NCI-H1436 treated with DMSO at 0.1 percent for 48 hours (cell line): ENCODE data around the gene ZNF267.
"Not testable (repeated sequence)": the region's sequence is repeated elsewhere in the genome, so short reads cannot be mapped to it uniquely, and the experiment has no call there.

ENCODE experiments used
- DNase-seq: peaks from one replicate; lab custom pipeline; 2025; lab: John Stamatoyannopoulos, UW

ZNF267 gene

DNA sequence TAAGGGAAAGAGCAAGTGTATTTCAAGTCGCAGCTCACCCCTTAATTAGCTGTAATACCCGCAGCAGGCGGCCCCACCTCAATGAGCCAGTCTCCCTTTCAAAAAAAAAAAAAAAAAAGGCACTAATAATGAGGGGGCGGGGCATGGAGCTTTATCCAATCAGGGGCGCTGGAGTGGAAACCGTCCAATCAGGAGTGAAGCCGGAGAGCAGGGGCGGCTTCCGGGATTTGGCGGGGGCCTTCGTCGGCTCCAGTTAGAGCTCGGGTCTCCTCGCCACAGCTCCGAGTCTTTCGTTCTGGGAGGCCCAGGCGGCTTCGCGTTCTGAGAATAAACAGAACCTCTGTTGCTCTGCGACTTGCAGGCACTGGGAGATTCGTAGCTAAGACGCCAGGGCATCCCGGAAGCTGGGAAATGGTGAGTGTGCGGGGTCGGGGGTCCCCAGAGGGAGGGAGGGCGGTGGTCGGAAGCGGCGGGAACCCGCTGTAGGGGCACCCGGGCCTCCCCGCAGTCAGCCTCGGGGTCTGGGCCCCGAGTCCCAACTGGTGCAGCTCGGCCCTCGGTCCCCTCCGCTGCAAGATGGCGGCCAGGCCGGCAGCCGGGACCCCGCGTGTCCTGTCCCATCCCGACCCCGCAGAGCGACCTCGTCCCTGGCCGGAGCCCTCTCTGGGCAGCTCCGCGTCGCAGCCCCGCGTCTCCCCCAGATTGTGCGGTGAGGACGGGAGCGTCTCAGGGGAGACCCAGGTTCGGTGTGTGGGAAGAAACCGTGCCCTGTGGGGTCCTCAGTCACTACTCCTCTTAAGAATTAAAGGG, at the start of gene ZNF267:
Gene ZNF267 (plus strand): TSS at position 252 of the 810 bp plus-strand sequence. CDS start 160 bp downstream, at position 412.
- DNase-seq, result peak; percentile 80

DNA sequence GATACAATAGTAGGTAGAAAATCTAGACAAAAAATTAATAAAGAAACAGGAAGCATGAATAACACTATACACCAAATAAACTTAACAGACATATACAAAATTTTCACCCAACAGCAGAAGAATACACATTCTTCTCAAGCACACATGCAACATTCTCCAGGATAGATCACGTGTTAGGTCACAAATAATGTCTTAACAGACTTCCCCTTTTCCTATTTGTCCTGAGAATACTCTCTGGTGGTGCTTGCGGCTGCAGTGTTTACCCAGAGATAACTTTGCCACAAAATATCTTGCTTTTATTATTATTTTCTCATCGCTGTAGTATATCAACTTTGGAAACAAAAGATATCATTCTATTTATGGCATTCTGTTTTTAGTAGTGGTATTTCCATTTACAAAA, 40.6 kb upstream of the ZNF267 start:
- no peak for DNase-seq

DNA sequence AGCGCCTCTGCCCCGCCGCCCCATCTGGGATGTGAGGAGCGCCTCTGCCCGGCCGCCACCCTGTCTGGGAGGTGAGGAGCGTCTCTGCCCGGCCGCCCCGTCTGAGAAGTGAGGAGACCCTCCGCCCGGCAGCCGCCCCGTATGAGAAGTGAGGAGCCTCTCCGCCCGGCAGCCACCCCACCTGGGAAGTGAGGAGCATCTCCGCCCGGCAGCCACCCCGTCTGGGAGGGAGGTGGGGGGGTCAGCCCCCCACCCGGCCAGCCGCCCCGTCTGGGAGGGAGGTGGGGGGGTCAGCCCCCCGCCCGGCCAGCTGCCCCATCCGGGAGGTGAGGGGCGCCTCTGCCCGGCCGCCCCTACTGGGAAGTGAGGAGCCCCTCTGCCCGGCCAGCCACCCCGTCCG, 37.2 kb upstream of the ZNF267 start:
- not testable (repeated sequence) for DNase-seq

DNA sequence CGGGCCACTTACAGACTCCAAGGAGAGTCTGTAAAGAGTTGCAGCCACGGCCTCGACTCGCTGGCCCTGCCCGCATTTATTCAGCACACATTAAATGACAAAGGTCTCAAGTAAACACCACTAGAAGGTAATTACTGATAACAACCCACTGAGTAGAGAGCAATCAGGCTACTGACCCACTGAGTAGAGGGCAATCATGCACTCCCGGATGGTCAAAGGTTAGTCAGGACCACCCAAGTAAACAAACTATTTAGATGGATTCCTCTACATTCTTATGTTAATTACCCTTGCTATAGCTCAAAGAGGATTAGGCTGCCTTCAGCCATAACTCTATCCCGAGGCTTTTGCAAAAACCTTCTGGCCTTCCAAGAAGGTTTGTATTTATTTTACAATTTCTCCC, 30.7 kb upstream of the ZNF267 start:
- no peak for DNase-seq

DNA sequence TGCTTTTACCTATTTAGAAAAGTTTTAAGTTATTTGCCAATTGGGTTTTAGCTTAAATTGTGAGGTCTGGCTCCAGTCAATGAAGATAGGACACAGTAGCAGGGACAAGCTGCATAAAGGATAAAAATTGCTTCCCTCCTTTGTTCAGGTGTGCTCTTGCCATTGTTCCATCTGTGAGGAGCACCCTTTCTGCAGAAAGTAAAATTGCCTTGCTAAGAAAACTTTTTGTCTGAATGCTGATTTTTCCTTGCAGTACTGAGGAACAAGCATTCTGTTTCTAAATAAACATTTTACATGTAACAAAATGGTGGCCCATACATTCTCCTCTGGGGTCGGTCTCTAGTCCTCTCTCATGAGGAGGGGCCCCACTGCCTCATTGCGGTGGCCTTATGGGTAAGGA, 25.0 kb upstream of the ZNF267 start:
- DNase-seq, result not testable (repeated sequence)

DNA sequence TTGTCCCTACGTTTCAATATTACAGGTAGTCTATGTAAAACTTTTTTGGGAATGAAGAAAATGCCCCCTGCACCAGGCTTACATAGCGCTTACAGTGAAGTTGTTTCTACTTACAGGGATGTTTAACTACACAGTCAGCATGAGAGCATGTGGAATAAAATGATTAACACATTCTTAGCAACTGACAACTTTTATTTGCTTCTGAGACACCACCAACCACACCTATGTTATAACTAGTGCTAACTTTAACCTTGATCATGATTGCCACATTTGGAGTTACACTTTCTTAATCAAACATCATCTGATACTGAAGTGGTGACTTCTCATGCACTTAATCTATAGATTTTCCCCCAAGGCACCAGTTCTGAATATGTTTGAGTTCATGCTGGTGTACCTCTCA, 20.3 kb upstream of the ZNF267 start:
- DNase-seq, result no peak

DNA sequence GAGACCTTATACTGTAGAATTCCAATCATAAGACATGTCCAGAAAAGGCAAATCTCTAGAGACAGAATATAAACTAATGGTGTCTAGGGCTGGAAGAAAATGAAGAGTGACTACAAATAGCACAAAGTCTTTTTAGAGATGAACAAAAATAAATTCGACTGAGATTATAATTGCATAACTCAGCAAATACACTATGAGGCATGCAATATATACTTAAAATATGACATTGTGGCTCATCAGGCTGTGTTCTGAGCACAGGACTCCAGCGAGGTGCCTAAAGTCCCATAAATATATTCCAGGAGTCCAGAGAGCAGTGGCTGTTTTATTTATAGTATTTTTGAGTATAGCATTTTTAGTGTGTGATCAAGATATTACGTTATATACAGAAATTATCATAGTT, 13.1 kb upstream of the ZNF267 start:
- DNase-seq, result no peak

DNA sequence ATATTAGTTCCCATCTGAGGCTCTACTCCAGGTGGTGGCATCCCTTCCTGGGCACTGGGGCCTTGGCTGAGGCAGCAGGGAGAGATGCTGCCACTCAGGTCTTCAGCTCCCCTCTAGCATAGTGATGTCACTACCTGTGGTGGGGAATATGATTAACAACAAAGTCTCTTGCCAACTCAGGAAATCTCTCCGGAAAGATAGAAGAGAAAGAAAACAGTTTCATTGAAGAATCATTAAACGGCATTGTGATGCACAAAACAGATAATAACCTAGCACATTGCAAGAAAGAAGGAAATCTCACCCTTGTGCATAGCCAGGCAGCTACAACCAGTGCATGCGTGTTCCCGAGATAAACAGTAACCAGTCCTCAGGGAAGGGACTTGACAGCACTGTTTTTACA, 12.2 kb upstream of the ZNF267 start:
- no peak for DNase-seq

DNA sequence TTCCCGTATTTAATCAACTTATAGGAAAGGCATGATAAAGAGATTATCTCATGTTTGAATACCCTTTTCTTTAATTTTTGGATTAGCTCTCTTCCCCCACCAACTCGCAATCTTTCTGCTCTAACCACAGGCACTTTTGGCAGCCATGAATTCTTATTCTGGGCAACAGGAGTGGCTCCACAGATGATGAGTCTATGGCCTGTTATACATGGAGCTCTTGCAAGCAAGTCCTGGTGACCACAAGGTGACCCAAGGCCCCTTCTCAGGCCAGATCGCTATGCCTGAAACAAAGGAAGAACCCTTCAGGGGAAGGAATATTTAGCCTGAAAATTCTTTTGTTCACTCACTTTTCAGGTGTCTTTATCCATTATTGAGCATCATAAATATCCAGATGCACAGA, 10.8 kb upstream of the ZNF267 start:
- DNase-seq, result no peak

DNA sequence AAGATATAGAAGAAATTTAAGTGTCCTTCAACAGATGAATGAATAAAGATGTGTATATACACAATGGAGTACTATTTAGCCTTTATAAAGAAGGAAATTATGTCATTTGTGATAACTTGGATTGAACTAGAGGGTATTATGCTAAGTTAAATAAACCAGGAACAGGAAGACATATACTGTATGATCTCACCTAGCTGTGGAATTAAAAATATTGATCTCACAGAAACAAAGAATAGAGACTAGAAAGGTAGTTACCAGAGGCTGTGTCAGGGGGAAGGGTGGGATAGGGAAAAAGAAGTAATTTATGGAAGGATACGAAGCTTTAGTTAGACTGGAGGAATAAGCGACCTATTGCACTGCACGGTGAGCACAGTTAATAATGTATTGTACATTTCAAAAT, 5.4 kb upstream of the ZNF267 start:
- DNase-seq, result no peak

DNA sequence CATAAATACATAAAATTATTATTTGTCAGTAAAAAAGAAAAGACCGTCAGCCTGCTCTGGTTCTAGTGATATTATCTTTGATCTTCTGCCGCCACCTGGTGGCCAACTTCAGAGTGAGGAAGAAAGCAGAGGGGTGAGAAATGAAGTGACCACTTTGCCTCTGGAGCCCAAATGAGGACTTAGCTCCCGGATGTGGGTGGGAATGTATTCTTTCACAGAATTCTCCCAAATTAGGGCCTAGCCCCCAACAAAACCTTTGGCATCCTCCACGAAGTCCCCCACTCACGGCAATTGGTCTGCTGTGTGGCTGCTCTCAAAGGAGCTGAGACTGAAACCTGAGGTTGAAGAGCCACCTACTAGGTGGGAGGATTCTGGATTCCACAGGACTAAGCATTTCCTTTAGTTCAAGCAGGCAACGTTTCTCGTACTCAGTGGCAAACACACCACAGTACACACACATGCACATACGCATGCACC, 4.9 kb upstream of the ZNF267 start:
- DNase-seq, result no peak

DNA sequence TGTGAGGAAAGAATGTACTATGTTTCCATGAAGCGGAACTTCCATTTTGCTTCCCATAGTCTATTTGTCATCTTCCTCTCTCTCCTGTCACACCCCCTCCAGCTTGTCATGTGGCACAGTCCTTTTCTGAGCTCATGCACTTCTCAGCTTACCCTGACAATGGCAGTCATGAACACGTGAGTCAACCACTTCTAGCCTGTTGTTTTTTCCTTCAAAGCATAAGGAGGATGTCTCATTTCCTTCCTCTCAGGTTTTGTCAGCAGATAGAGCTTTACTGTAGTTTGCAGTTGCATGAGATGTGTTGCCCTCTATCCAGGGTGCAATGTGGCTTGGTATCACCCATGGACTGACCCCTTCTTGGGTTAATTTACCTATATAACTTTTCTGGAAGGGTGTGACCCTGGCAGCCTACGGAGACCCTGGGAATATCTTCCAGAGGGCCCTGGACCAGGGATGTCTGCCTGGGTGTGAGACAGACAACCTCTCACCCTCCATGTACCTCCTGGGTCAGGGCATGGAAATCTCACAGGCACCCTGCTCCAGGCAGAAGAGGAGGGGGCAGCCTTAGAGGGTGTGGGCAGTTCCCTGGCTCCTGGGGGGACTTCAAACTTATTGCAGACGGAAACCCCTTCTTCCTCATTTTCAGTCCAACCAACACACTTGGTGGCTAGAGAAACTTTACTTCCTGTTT, 4.0 kb upstream of the ZNF267 start:
- DNase-seq, result no peak

DNA sequence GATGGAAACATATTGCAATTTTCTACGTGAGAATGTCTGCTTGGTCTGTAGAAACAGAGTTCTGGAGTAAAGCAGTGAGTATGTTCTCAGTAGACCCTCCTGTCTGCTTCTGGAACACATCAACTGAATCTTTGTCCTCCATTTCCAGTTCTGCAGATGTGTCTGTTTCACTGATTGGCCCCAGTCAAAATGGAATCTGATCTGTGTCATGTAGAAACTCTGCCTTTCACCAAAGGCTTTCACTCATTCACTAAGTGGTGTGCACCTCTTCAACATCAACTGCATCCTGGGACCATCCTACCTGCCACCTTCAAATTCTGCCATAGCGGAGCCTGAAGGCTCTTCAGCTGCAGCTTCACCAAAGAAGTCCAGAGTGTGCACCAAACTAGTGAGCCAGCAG, 2.8 kb upstream of the ZNF267 start:
- no peak for DNase-seq

DNA sequence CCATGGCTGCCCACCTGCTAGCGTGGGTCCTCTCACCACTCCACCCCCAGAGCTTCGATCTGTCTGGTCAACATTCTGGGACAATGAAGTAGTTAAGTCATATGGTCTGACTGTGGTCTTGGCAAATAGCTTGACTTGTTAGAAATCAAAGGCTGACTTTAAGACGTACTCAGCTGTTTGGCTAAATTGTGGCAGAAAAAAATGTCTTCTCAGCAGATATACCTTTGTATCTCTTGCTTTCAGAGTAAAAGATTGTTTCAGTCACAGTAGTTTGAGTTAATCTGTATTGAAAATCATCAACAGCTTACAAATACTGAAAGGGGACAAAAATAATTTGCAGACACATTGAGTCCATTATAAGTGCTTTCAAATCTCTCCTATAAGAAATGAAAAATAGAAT, 2.1 kb upstream of the ZNF267 start:
- DNase-seq, result no peak

DNA sequence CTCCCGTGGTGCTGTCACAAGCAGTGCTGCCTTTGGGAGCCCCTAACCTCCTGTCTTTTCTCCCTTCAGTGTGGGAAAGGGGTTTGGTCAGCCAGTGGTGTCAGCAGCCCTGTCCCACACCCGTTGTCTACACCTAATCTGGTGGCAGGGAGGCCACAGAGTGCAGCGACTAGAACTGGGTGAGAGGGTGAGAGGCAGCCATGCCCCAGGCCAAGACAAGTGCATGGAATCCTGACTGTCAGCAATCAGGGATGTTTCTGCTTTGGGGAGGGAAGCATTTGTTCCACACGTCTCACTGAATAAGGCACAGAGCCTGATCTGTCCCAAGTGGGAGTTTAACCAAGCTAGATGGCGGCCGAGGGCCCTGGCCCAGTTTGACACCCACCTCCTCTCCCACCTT, 1.4 kb upstream of the ZNF267 start:
- no peak for DNase-seq

DNA sequence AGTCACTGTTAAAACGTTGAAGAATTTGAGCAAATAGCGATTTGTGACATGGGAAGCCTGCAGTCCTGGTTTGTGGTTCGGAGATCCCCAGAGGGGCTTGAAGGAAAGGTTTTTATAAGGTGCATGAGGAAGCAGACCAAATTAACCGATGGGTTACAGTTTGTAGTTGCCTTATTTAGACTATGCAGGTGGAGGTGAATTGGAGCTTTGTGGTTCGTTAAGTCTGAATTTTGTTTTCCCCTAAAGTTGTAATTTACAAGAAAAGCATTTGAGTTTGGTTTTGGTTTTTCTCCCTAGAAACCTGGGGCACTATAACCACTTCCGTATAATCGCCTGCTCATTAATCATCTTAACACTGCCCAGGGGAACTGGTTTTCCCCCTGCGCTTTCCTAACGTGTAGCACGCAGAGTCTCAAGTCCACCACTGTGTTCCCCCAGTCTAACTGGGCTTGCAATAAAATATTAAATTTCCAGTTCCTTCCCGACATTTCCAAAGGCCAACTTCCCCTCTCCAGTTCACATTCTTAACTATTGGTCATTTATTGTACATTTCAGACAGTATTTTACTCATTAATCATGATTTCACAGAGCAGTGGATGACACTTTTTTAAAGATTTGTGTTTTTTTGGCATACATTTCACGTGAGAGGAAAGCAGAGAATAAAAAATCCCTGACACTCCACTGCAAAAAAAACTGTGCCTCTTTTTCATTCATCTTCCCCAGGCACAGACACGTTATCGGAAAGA, 932 bp downstream of the ZNF267 start:
- DNase-seq, result no peak

DNA sequence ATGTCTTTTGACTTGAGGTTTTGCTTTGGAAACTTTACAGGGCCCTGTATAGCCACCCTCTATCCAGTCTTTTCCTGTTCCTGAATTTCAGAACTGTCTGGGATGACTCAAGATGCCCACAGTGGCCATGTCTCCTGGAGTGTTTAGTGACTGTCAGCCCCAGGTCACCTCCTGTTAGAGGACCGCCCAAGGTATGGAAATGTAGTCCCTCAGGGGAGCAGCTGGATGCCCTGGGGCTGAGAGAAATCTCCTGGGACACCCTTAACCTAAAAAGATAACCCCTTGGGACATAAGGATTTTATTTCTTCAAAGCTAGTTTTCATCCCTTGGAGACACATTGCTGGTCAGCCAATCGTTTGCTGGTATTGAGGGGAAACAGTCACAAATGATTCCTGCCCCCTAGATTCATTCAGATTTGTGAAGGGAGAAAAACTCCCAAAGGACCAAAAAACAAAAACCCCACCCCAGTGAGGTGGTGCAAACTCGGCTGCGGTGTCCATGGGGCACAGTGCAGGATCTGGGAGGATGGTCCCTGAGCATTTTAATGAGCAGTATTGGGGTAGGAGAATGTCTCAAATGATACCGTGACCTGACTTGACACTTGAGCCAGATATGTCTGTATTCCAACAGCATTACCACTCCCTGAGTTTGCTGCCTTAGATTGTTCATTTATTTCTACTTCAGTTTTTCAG, 1.7 kb downstream of the ZNF267 start:
- DNase-seq, result no peak

DNA sequence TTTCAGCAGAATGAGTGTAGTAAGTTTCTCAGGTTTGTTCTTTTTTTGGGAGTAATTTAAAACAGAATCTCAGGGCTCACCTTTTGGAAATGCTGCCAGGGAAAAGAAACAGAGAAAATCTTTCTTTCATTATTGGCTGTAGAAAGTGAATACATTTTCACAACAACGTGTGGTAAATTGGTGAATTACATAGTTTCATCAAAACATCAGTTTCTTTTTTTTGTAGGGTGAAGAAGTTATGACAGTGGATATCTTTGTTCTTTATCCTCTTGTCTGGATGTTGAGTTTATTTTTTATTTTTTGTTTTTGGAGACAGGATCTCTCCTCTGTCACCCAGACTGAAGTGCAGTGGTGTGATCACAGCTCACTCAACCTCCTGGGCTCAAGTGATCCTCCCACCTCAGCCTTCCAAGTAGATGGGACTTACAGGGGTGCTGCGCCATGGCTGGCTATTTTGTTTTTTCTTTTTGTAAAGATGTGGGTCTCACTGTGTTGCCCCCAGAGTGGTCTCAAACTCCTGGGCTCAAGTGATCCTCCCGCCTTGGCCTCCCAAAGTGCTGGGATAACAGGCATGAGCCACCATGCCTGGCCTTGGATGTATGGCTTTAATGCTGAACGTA, 2.4 kb downstream of the ZNF267 start:
- DNase-seq, result no peak

DNA sequence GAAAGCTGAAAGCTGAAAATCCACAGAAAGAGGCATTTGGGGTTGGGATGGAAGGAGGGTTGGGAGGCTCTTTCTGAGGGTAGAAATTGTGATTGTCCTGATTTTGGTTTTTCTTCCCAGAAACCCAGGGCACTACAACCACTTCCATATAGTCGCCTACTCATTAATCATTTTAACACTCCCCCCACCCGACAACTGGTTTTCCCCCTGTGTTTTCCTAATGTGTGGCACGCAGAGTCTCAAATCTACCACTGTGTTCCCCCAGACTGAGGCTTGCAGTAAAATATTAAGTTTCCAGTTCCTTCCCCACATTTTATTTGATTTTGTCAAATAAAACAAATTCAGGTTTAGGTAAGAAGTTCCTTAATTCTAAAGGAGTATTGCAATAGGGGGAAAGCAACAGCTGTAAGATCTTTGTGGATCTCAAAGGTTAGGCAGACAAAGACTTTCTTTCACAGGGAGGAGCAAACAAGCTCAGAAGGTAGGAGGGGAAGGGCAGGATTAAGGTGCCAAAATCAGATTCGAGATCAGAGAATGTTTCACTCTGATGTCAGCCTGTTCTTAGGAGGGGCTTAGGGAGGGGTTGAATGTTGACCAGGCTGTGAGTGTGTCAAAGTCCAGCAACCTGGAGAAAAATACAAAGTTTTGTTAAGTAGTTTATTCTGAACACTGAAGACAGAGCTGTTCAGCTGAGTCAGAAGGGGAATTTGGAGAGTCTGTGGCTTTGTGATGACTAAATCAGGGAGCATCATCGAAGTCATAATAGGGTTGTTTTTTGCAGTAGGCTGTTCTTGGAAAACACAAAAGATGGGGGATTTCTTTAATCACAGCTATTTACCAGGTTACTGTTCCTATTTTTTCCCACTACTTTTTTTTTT, 3.6 kb downstream of the ZNF267 start:
- no peak for DNase-seq

DNA sequence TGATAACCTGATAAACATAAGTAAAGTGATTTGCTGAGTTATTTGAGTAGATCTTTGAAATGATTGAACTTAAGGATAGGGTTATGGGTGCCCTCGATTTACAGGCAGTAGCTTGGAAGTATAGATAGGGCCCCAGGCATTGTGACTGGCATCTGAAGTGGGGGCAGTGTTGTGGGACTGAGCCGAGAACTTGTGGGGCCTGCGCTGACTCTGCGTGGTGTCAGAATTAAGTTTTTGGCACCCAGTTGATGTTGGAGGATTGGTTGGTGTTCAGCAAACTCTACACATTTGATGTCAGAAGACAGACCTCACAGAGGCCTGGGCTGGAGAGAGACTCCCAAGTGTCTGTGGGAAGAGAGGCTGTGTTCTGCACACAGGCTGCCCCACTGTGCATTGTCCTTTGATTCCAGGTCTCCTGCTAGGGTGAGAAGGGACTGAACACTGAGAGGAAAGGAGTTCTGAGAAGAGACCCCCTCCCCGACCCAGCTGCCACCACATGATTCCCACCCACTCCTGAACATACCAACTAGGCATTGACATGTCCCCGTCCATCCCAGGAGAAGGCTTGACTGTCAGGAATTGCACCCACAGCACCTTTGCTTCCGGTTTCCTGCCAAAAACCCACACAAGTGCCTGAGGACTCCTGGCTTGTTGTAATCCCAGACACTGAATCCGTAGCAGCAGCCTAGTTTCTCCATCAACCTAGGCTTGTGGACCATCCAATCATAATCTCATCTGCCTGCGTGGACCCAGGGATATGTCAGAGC, 4.5 kb downstream of the ZNF267 start:
- DNase-seq, result no peak
